Mucosa of rectum (tissue), 2 donors: ENCODE measurements around the gene TMEM213.

Experiments
- H3K27ac ChIP-seq, 2 donors: one replicate each; pipeline ENCODE4 v1.7.0; 2013; ENCODE audit warnings: inconsistent platforms in 2 of 2, low read depth in 2 of 2, low read length in 2 of 2
- H3K27me3 ChIP-seq, 2 donors: one replicate each; pipeline ENCODE4 v1.7.0; 2013; ENCODE audit warnings: low read length in 2 of 2; ENCODE audit not compliant: control insufficient read depth in 2 of 2, insufficient read depth in 2 of 2
- H3K36me3 ChIP-seq, 2 donors: one replicate each; pipeline ENCODE4 v1.7.0; 2013; ENCODE audit warnings: low read length in 2 of 2; ENCODE audit not compliant: control insufficient read depth in 2 of 2, insufficient read depth in 2 of 2
- H3K4me1 ChIP-seq, 2 donors: one replicate each; pipeline ENCODE4 v1.7.0; 2013; ENCODE audit warnings: low read length in 2 of 2, mild to moderate bottlenecking in 1 of 2; ENCODE audit not compliant: control insufficient read depth in 2 of 2, insufficient read depth in 2 of 2
- H3K4me3 ChIP-seq, 2 donors: one replicate each; pipeline ENCODE4 v1.7.0; 2013; ENCODE audit warnings: low read length in 2 of 2
- H3K9ac ChIP-seq, 2 donors: one replicate each; pipeline ENCODE4 v1.7.0; 2013; ENCODE audit warnings: low read length in 2 of 2, low read depth in 1 of 2, mild to moderate bottlenecking in 1 of 2
- H3K9me3 ChIP-seq, 2 donors: one replicate each; pipeline ENCODE4 v1.7.0; 2013; ENCODE audit warnings: low read length in 2 of 2; ENCODE audit not compliant: control insufficient read depth in 2 of 2
- donor health status: healthy.
- donor health status: Normal muscosa, but diverticular disease.

Gene TMEM213

DNA sequence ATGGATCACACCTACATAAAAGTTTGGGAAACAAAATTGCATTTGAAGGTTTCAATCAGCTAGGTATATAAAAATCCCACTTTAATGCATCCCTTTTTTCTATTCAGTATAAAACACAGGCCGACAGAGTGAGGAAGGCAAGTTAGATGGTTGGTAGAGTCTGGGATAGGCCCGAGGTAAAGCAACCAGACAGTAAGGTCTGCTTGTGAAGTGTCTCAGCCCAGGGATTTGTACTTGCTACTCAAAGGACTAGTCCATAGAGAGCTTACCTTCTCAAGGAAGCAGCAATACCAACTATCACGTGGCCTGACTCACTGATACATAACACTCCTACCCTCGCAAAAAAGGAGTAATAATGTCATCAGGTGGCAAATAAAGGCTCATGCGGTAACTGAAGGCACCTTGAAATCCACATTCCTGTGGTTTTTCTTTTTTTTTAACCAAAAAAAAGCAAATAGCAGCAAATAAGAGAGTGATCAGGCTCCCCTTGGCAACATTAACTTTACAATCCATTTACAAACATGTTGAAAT, 56.4 kb downstream of the TMEM213 start:
- no peaks in the 10 kb centered on the region for H3K36me3 ChIP-seq

DNA sequence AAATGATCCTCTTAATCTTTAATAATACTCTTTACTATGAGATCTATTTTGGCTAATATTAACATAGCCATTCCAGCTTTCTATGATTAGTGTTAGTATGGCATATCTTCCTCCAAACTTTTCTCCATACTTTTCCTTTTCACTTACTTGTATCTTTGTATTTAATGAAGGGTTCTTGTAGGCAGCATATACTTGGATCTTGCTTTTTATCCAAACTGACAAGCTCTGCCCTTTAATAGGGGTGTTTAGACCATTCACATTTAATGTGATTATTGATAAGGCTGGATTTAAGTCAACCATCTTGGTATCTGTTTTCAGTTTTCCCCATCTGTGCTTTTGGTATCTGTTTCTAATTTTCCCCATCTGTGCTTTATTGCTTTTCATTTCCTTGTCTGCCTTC, 59.9 kb downstream of the TMEM213 start:
- Histone ChIP-seq H3K36me3 (no peaks in the 10 kb centered on the region), H3K9me3 (no peaks in the 10 kb centered on the region), H3K9ac (no peak overlapping the region), H3K4me3 (no peak overlapping the region), H3K27me3 (no peaks in the 10 kb centered on the region), H3K4me1 (no peaks in the 10 kb centered on the region), H3K27ac (no peak overlapping the region)

More for the DNA sequence above, 56.4 kb downstream of the TMEM213 start:
- Histone ChIP-seq H3K9ac (no peak overlapping the region), H3K27me3 (no peaks in the 10 kb centered on the region), H3K4me3 (no peak overlapping the region), H3K27ac (no peak overlapping the region), H3K4me1 (no peaks in the 10 kb centered on the region), H3K9me3 (no peaks in the 10 kb centered on the region)

DNA sequence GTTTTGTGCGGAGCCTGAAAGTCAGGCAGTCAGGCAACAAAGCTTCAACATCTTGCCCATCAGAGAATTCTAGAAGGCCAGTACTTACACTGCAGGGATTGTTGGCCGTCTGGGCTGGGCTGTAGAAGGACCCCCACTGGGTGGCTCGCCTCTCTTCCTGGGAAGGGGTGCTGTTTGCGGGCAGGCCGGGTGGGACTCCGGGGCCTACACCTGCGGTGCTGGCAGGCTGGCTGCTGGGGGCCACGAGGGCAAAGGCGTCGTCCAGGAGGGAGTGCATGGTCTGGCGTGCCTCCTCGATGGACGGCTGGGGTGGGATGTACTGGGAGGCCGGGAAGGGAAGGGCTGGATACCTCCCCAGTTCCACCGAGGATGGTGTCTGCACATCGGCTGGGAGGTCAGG, 63.3 kb downstream of the TMEM213 start:
- Histone ChIP-seq H3K9ac (no peak overlapping the region), H3K27ac (no peak overlapping the region), H3K4me3 (no peak overlapping the region), H3K27me3 (no peaks in the 10 kb centered on the region), H3K36me3 (no peaks in the 10 kb centered on the region), H3K4me1 (no peaks in the 10 kb centered on the region), H3K9me3 (no peaks in the 10 kb centered on the region)

DNA sequence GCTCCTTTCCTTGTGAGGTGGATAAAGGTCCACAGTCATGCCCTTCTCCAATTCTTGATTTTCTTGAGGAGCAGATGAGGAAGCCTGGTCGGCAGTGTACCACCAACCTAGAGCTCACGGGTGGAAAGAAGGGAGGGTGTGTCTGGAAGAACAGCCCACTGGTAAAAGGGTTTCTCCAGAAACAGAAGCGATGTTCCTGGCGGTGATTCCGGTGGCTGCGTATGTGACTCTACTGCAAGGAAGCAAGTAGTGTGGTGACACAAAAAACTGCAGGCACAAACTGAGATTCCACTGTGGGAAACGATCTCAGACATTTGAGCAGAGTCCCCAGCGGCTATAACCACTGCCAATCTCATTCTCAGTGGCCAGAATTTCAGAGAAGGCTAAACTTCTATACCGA, 66.1 kb downstream of the TMEM213 start:
- no peaks in the 10 kb centered on the region for H3K27me3 ChIP-seq
- H3K4me3 ChIP-seq, result no peak overlapping the region
- no peaks in the 10 kb centered on the region for H3K36me3 ChIP-seq
- H3K9ac ChIP-seq, result no peak overlapping the region
- no peak overlapping the region for H3K27ac ChIP-seq
- no peaks in the 10 kb centered on the region for H3K9me3 ChIP-seq
- no peaks in the 10 kb centered on the region for H3K4me1 ChIP-seq

DNA sequence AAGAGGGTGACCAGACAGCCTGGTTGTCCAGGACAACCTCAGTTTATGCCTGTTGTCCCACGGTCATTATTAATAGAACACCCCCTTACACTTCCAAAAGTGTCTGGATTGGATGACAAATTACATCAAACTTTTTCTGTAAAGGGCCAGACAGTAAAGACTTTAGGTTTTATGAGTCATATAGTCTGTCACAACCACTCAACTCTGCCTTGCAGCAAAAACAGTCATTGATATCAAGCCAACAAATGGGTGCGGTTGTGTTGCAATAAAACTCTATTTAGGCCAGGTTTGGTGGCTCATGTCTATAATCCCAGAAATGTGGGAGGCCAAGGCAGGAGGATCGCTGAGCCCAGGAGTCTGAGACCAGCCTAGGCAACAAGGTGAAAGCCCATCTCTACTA, 66.9 kb downstream of the TMEM213 start:
- Histone ChIP-seq H3K4me3 (no peak overlapping the region), H3K36me3 (no peaks in the 10 kb centered on the region), H3K9me3 (no peaks in the 10 kb centered on the region), H3K9ac (no peak overlapping the region), H3K27me3 (no peaks in the 10 kb centered on the region), H3K27ac (no peak overlapping the region), H3K4me1 (no peaks in the 10 kb centered on the region)

DNA sequence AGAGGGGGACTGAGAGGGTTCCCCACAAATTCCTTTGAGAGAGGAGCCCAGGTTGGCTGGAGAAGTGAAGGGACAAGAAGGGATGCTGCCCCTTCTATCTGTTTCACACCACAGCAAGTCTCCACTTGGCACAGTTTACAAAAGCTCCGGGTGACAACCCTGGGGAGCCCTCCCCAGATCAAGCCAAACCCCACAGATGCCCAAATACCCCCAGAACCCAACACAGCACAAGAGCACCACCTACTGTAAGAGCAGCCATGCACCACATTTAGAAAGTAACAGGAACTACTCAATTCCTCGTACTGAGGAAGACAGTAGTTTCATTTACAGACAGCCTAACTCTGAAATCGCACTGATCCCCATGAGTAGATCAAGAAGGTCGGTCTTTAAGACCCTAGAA, 68.0 kb downstream of the TMEM213 start:
- Histone ChIP-seq H3K9me3 (no peaks in the 10 kb centered on the region), H3K27ac (no peak overlapping the region), H3K4me1 (no peaks in the 10 kb centered on the region), H3K36me3 (no peaks in the 10 kb centered on the region), H3K9ac (no peak overlapping the region), H3K27me3 (no peaks in the 10 kb centered on the region), H3K4me3 (no peak overlapping the region)

DNA sequence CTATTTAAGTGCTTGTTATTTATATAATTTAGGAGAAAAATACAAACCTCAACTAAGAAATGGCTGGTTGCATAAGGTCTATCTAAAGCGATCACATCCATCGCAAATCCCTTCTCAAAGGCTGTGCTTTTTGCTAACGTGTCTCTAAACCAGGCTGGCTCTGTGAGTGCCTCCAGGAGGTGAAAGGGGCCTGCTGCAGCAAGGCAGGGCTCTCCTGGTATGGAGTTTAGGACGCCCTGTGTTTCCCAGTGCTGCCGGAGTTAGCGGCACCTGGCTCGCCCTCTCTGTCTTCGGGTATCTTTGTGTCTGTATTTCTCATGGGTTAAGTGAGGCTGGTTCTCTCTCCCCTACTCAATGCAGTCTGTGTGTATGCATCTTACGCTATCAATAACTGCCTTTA, 68.6 kb downstream of the TMEM213 start:
- no peak overlapping the region for H3K4me3 ChIP-seq
- no peaks in the 10 kb centered on the region for H3K27me3 ChIP-seq
- H3K9ac ChIP-seq, result no peak overlapping the region
- H3K36me3 ChIP-seq, result no peaks in the 10 kb centered on the region
- no peaks in the 10 kb centered on the region for H3K9me3 ChIP-seq
- no peak overlapping the region for H3K27ac ChIP-seq
- H3K4me1 ChIP-seq, result no peaks in the 10 kb centered on the region

DNA sequence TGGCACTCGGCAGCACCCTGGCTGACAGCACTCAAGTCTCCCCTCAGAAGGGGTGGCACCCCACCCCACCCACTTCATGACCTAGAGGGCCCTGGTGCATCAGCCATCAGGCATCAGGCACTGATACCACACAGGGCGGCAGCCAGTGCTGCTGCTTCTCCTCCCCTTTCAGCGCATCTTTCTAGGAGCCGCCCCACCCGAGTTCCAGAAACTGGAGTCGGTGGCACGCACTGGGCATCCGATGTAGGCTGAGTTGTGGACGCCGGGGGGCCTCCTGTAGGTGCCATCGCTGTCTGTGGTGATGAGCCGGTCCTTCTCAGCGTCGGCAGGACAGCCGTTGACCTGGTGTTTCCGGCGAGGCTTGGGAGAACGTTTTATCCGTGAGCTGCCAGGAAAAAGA, 70.0 kb downstream of the TMEM213 start:
- no peak overlapping the region for H3K9ac ChIP-seq
- H3K27me3 ChIP-seq, result no peaks in the 10 kb centered on the region
- no peak overlapping the region for H3K27ac ChIP-seq
- H3K36me3 ChIP-seq, result no peaks in the 10 kb centered on the region
- H3K9me3 ChIP-seq, result no peaks in the 10 kb centered on the region
- H3K4me1 ChIP-seq, result no peaks in the 10 kb centered on the region
- H3K4me3 ChIP-seq, result no peak overlapping the region

DNA sequence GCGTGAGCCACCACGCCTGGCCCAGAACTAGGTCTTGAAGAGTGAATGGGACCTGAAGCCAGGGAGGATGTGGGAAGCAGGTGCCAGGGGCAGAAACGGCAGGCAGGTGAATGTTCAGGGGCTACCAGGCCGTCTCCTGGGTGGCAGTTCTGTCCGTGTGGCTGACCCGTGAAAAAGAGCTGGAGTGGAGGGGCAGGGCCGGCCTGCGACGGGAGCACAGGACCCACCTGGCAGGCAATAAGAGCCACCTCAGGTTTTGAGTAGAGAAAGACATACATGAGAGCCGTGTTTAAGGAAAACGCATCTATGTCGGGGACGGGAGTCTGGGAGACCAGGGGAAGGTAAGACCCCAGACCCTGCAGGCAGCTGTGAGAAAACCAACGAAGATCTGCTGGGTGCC, 70.9 kb downstream of the TMEM213 start:
- H3K36me3 ChIP-seq, result no peaks in the 10 kb centered on the region
- H3K27ac ChIP-seq, result no peak overlapping the region
- no peaks in the 10 kb centered on the region for H3K27me3 ChIP-seq
- H3K4me3 ChIP-seq, result no peak overlapping the region
- H3K9ac ChIP-seq, result no peak overlapping the region
- no peaks in the 10 kb centered on the region for H3K4me1 ChIP-seq
- no peaks in the 10 kb centered on the region for H3K9me3 ChIP-seq

DNA sequence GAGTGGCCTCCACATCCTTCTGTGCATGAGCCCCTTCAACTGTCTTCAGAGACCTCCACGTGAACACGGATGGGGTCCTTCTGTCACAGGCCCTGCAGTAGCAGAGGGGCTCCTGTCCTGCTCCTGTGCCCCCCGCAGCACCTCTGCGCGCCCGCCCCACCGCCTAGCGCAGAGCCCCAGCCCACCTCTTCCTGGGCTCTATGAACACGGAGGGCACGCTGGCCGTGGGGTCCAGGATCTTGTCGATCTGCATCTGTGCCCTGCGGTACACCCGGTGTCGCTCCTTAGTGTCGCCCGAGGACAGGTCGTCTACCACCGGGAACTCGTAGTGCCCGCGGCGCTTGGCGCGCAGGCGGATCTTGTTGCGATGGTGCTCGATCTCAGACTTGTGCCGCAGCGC, 71.6 kb downstream of the TMEM213 start:
- Histone ChIP-seq H3K27ac (no peak overlapping the region), H3K27me3 (no peaks in the 10 kb centered on the region), H3K4me3 (no peak overlapping the region), H3K36me3 (no peaks in the 10 kb centered on the region), H3K9me3 (no peaks in the 10 kb centered on the region), H3K4me1 (no peaks in the 10 kb centered on the region), H3K9ac (no peak overlapping the region)
